Right atrium auricular region (tissue), 2 donors: Measurements from ENCODE around the gene VPS4B. TPM values are rescaled to one million over a fixed set of nuclear protein-coding genes. Genes with fewer than 3 reads are reported as not detected.

Source experiments
- DNase-seq: peaks from one replicate; pipeline ENCODE4 v3.0.0-alpha.2; 2019; ENCODE audit warnings: low spot score
- H3K27ac ChIP-seq, 2 donors: fragments of 200-600 bp; sonication (generic); 1 replicate in 1 of 2; 2 replicates in 1 of 2; pipeline ENCODE4 v1.5.1; 2016 to 2019
- H3K27me3 ChIP-seq, 2 donors: fragments of 200-600 bp; sonication (generic); one replicate each; pipeline versions ENCODE4 v1.5.1 to v1.6.0; 2017 to 2019
- H3K36me3 ChIP-seq: fragments of 200-600 bp; sonication (generic); one replicate; pipeline ENCODE4 v1.5.1; 2016
- H3K4me1 ChIP-seq, 2 donors: fragments of 200-600 bp; sonication (generic); one replicate each; pipeline versions ENCODE4 v1.5.1 to v1.6.0; 2017 to 2019
- H3K4me3 ChIP-seq, 2 donors: fragments of 200-600 bp; sonication (generic); 1 replicate in 1 of 2; 2 replicates in 1 of 2; pipeline ENCODE4 v1.5.1; 2017 to 2019; ENCODE audit warnings: mild to moderate bottlenecking in 1 of 2, moderate library complexity in 1 of 2
- H3K9me3 ChIP-seq, 2 donors: fragments of 200-600 bp; sonication (generic); one replicate each; pipeline ENCODE4 v1.5.1; 2019
- total RNA-seq, 2 donors: library from RNA; depleted of rRNA; stranded (reverse); fragments of >200 nt; gene quantifications; one replicate each; pipeline ENCODE4 v1.1.0, GENCODE V29; 2016
- TF ChIP-seq, protein P1 (sequence below), 2 donors: fragments of 200-600 bp; sonication (generic); IDR thresholded peaks; one replicate each; pipeline ENCODE4 v1.5.1; 2019; ENCODE audit warnings: antibody characterized with exemption in 2 of 2

VPS4B gene
- total RNA-seq, 2 donors from 2014 or later: 14.1 to 16.4 TPM

DNA sequence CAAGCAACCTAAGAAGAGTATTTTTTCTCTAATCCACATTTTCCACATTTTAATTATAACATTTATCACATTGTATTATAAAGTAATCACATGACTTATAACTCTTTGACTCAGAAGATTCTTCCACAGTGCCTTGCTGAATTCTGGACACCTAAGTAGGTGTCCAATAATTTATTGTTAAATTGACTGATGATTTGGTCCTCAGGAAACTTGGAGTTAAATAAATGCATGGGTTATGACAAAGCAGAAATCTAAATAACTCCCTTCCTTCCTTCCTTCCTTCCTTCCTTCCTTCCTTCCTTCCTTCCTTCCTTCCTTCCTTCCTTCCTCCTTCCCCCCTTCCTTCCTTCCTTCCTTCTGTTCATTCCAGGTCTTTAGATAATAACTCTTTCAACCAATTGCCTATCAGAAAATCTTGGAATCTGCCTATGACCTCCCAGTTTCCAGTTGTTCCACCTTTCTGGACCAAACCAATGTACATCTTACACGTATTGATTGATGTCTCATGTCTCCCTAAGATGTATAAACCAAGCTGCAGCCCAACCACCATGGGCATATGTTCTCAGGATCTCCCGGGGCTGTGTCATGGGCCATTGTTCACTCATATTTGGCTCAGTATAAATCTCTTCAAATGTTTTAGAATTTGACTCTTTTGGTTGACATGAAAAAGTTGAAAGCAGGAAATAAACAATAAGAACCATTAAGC, 44.8 kb downstream of the VPS4B start:
- no peaks in the 10 kb centered on the region for H3K9me3 ChIP-seq
- H3K4me3 ChIP-seq: no peak overlapping the region
- no peaks in the 10 kb centered on the region for H3K27me3 ChIP-seq
- TF ChIP-seq, protein P1, sequence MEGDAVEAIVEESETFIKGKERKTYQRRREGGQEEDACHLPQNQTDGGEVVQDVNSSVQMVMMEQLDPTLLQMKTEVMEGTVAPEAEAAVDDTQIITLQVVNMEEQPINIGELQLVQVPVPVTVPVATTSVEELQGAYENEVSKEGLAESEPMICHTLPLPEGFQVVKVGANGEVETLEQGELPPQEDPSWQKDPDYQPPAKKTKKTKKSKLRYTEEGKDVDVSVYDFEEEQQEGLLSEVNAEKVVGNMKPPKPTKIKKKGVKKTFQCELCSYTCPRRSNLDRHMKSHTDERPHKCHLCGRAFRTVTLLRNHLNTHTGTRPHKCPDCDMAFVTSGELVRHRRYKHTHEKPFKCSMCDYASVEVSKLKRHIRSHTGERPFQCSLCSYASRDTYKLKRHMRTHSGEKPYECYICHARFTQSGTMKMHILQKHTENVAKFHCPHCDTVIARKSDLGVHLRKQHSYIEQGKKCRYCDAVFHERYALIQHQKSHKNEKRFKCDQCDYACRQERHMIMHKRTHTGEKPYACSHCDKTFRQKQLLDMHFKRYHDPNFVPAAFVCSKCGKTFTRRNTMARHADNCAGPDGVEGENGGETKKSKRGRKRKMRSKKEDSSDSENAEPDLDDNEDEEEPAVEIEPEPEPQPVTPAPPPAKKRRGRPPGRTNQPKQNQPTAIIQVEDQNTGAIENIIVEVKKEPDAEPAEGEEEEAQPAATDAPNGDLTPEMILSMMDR (IDR thresholded peaks at IDR 0.05): no peak
- no peak overlapping the region for H3K27ac ChIP-seq
- no peaks in the 10 kb centered on the region for H3K4me1 ChIP-seq
- DNase-seq: no peak
- H3K36me3 ChIP-seq: no peaks in the 10 kb centered on the region

DNA sequence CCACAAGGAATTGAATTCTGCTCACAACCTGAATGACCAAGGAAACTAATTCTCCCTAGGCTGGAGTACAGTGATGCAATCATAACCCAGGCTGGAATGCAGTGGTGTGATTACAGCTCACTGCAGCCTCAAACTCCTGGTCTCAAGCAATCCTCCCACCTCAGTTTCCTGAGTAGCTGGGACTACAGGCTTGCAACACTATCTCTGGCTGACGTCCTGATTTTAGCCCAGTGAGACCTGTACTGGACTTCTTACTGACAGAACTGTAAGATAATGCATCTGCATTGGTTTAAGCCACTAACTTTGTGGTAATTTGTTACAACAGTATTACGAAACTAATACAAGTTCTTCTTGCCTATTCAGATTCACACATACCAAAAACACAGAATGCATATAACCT, 45.7 kb downstream of the VPS4B start:
- H3K27me3 ChIP-seq: no peaks in the 10 kb centered on the region
- H3K9me3 ChIP-seq: no peaks in the 10 kb centered on the region
- no peak for DNase-seq
- H3K27ac ChIP-seq: no peak overlapping the region
- no peaks in the 10 kb centered on the region for H3K36me3 ChIP-seq
- TF ChIP-seq, protein P1 (IDR thresholded peaks at IDR 0.05): no peak
- H3K4me1 ChIP-seq: no peaks in the 10 kb centered on the region
- H3K4me3 ChIP-seq: no peak overlapping the region

DNA sequence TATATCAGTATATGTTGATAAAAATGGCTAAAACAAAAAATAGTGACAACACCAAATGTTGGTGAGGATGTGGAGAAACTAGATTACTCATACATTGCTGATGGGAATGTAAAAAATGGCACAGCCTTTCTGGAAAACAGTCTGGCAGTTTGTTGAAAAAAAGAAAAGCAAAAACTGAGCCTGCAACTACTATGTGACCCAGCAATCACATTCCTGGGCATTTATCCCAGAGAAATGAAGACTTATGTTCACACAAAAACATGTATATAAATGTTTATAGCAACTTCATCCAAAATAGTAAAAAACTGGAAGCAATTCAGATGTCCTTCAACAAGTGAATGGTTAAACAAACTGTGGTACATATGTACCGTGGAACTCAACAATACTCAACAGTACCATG, 47.7 kb downstream of the VPS4B start:
- H3K27me3 ChIP-seq: no peaks in the 10 kb centered on the region
- H3K36me3 ChIP-seq: no peaks in the 10 kb centered on the region
- no peaks in the 10 kb centered on the region for H3K9me3 ChIP-seq
- H3K27ac ChIP-seq: no peak overlapping the region
- no peaks in the 10 kb centered on the region for H3K4me1 ChIP-seq
- H3K4me3 ChIP-seq: no peak overlapping the region
- TF ChIP-seq, protein P1 (IDR thresholded peaks at IDR 0.05): no peak
- DNase-seq: no peak

DNA sequence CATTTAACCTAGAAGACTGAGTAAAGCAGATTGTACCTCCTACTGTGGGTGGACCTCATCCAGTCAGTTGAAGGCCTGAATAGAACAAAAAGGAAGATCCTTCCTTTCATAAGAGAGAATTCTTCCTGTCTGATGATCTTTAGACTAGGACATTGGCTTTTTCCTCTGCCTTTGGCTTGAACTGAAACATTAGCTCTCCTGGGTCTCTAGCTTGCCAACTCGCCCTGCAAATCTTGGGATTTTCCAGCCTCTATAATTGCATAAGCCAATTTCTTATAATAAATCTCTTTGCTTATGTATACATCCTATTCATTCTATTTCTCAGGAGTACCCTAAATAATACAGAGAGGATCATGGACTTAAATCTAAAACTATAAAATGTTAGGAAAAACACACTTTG, 49.1 kb downstream of the VPS4B start:
- TF ChIP-seq, protein P1 (IDR thresholded peaks at IDR 0.05): no peak
- H3K36me3 ChIP-seq: no peaks in the 10 kb centered on the region
- DNase-seq: no peak

DNA sequence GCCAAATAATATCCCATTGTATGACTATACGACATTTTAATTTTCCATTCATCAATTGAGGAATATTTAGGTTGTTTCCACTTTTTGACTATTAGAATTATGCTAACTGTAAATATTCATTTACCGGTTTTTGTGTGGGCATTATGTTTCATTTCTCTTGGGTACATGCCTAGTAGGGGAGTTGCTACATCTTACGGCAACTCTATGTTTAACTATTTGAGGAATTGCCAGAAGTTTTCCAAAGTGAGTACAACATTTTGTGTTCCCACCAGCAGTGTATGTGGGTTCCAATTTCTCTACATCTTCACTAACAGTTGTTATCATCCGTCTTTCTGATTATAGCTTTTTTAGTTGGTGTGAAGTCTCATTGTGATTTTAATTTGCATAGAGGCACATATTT, 53.7 kb downstream of the VPS4B start:
- Histone ChIP-seq H3K27me3 (no peaks in the 10 kb centered on the region), H3K9me3 (no peaks in the 10 kb centered on the region), H3K4me1 (peaks cover 0 to 24% of the 10 kb centered on the region in 2 donors), H3K27ac (no peak overlapping the region), H3K36me3 (no peaks in the 10 kb centered on the region), H3K4me3 (no peak overlapping the region)
- no peak for DNase-seq
- TF ChIP-seq, protein P1 (IDR thresholded peaks at IDR 0.05): no peak

More for the DNA sequence above, 49.1 kb downstream of the VPS4B start:
- no peaks in the 10 kb centered on the region for H3K27me3 ChIP-seq
- no peak overlapping the region for H3K4me3 ChIP-seq
- no peak overlapping the region for H3K27ac ChIP-seq
- H3K4me1 ChIP-seq: no peaks in the 10 kb centered on the region
- no peaks in the 10 kb centered on the region for H3K9me3 ChIP-seq
